Psoas muscle (tissue), 8 donors: ENCODE results near the gene PPFIBP2. TPM values are rescaled to one million over a fixed set of nuclear protein-coding genes. Genes with fewer than 3 reads are reported as not detected.

ENCODE experiments used
- ATAC-seq, 4 donors: fragments of 200-7000 bp; cut with Tn5 transposase; one replicate each; pipeline ENCODE4 v1.9.1; 2020; ENCODE audit warnings: moderate library complexity in 3 of 4, mild to moderate bottlenecking in 2 of 4
- DNase-seq, 2 donors: peaks; one replicate each; pipeline ENCODE4 v3.0.0-alpha.2; 2020
- H3K27ac ChIP-seq: fragments of 200-600 bp; one replicate; pipeline ENCODE4 v1.8.0; 2022
- H3K27me3 ChIP-seq, 3 donors: fragments of 200-600 bp in 1 of 3; one replicate each; pipeline versions ENCODE4 v1.6.1 to v1.8.0; 2013 to 2022; ENCODE audit warnings: low read length in 2 of 3, mild to moderate bottlenecking in 2 of 3, moderate library complexity in 1 of 3; ENCODE audit not compliant: insufficient read depth in 3 of 3
- H3K36me3 ChIP-seq, 2 donors: fragments of 200-600 bp in 1 of 2; one replicate each; pipeline versions ENCODE4 v1.6.1 to v1.8.0; 2013 to 2022; ENCODE audit warnings: low read depth in 1 of 2, mild to moderate bottlenecking in 1 of 2, moderate library complexity in 1 of 2; ENCODE audit not compliant: insufficient read depth in 1 of 2
- H3K4me1 ChIP-seq: fragments of 200-600 bp; one replicate; pipeline ENCODE4 v1.8.0; 2022
- H3K4me3 ChIP-seq: fragments of 200-600 bp; one replicate; pipeline ENCODE4 v1.8.0; 2022; ENCODE audit warnings: mild to moderate bottlenecking
- H3K9me3 ChIP-seq: fragments of 200-600 bp; one replicate; pipeline ENCODE4 v1.8.0; 2022
- WGBS, 3 donors: extraction: QIAGEN DNeasy Blood & Tissue Kit; methylation state at CpG; one replicate each; pipeline versions ENCODE4 v1.1.6 to v1.1.7; 2013; 5-methylcytosine and 5-hydroxymethylcytosine counted together
- intact Hi-C, 2 donors: fragments of 100-400 bp; cut with DNase I; formaldehyde crosslinking; loops; one replicate each; pipeline versions ENCODE4 v1.11.0 to v1.14.2; 2022
- polyA plus RNA-seq, 3 donors: library from polyadenylated mRNA; stranded (reverse); fragments of 200-250 nt; gene quantifications; one replicate each; pipeline ENCODE4 v1.2.3, GENCODE V29; 2013
- total RNA-seq, 4 donors: library from RNA; stranded (reverse); fragmentation: NEBNext Ultra II Directional in 2 of 4; extraction: Animal tissue kit (Norgen Biotek cat#: 25700) in 2 of 4; gene quantifications; one replicate each; pipeline versions ENCODE4 v1.2.1 to v1.2.4, GENCODE V29; 2021 to 2023
- TF ChIP-seq, protein P1 (sequence below): fragments of 200-600 bp; IDR thresholded peaks from one replicate; pipeline ENCODE4 v1.8.0; 2022; ENCODE audit warnings: antibody characterized with exemption
- donor health status: healthy with polysubstance abuse.
- donor health status: DM: no; HTN: no; CAD: no; lungs with moderate emphysema.
- donor health status: Bipolar disorder and iron deficiency.
- donor health status: healthy.
- donor health status: DM: yes; HTN: yes; CAD: no.
- donor health status: DM: no; HTN: no; CAD: no.
- donor health status: DM: no; HTN: no; CAD: no.
- donor health status: DM: yes; HTN: yes; CAD: no.

Gene PPFIBP2
- total and polyA plus RNA-seq, 7 donors: 7.4 to 54.8 (median 19.7) TPM

GRCh38 chr11:7533199-7534041 is 19.6 kb downstream of the PPFIBP2 start:
- H3K9me3 ChIP-seq: no peaks in the 10 kb centered on the region
- H3K4me1 ChIP-seq: peaks cover 43% of the 10 kb centered on the region
- no peak overlapping the region for H3K27ac ChIP-seq
- no peak for ATAC-seq
- DNase-seq: no peak
- no peaks in the 10 kb centered on the region for H3K27me3 ChIP-seq
- no peak overlapping the region for H3K4me3 ChIP-seq
- WGBS, 3 donors: 81 to 90% (median 83%) methylated on average over 8 of the region's 8 CpGs
- no peaks in the 10 kb centered on the region for H3K36me3 ChIP-seq
- TF ChIP-seq, protein P1, sequence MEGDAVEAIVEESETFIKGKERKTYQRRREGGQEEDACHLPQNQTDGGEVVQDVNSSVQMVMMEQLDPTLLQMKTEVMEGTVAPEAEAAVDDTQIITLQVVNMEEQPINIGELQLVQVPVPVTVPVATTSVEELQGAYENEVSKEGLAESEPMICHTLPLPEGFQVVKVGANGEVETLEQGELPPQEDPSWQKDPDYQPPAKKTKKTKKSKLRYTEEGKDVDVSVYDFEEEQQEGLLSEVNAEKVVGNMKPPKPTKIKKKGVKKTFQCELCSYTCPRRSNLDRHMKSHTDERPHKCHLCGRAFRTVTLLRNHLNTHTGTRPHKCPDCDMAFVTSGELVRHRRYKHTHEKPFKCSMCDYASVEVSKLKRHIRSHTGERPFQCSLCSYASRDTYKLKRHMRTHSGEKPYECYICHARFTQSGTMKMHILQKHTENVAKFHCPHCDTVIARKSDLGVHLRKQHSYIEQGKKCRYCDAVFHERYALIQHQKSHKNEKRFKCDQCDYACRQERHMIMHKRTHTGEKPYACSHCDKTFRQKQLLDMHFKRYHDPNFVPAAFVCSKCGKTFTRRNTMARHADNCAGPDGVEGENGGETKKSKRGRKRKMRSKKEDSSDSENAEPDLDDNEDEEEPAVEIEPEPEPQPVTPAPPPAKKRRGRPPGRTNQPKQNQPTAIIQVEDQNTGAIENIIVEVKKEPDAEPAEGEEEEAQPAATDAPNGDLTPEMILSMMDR: no peak
- intact Hi-C loops: no loop called here

DNA sequence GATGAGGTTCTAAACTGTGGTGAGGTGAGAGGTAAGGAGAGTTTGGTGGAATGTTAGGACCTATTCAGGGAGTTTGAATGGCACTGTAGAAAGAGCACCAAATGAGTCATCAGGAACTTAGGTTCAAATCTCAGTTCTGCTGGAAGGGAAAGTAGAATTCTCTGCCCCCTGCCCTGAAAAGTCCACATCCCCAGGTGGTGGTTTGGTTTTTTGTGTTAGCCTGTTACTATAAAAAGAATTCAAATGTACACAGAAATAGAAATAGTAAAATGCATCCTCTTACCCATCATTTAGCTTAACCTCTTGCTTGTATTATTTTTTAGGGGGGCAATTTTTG is 20.2 kb downstream of the PPFIBP2 start:
- intact Hi-C loops: no loop called here
- ATAC-seq: no peak

DNA sequence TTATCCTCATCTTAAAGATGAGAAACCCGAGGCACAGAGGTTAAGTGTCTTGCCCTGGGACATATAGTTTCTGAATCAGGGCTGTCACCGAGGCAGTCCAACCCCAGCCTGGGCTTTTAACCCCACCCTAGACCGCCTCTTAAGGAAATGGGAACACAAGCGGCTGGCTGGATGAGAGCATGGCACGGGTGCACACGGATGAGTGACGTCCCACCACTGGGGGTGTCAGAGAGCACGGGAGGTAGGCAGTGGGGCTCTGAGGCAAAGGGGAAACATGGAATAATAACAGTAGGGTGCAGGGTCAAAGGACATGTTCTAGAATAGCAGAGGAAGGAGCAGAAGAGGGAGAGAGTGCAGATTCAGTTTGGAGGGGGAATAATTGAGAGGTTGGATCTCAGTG is 22.3 kb downstream of the PPFIBP2 start:
- H3K4me1 ChIP-seq: peaks cover 25% of the 10 kb centered on the region
- H3K27me3 ChIP-seq: no peaks in the 10 kb centered on the region
- ATAC-seq: peak; percentile 28 to 80 (median 74)
- no peak overlapping the region for H3K27ac ChIP-seq
- WGBS, 3 donors: 21 to 35% (median 29%) methylated on average over 8 of the region's 8 CpGs
- TF ChIP-seq, protein P1: peak; percentile 16
- H3K9me3 ChIP-seq: no peaks in the 10 kb centered on the region
- no peak for DNase-seq
- intact Hi-C loops: no loop called here
- H3K4me3 ChIP-seq: no peak overlapping the region
- no peaks in the 10 kb centered on the region for H3K36me3 ChIP-seq

More for the DNA sequence above, 20.2 kb downstream of the PPFIBP2 start:
- H3K27ac ChIP-seq: no peak overlapping the region
- no peak overlapping the region for H3K4me3 ChIP-seq
- H3K9me3 ChIP-seq: no peaks in the 10 kb centered on the region
- peaks cover 45% of the 10 kb centered on the region for H3K4me1 ChIP-seq
- no peaks in the 10 kb centered on the region for H3K36me3 ChIP-seq
- TF ChIP-seq, protein P1: no peak
- no peak for DNase-seq
- no peaks in the 10 kb centered on the region for H3K27me3 ChIP-seq

- intact Hi-C loops: no loop called here
- Histone ChIP-seq H3K4me3 (no peak overlapping the region), H3K9me3 (no peaks in the 10 kb centered on the region), H3K4me1 (peaks cover 30% of the 10 kb centered on the region), H3K27me3 (no peaks in the 10 kb centered on the region), H3K27ac (no peak overlapping the region), H3K36me3 (no peaks in the 10 kb centered on the region)
- DNase-seq (no peak), ATAC-seq (no peak)
- TF ChIP-seq, protein P1: no peak
- 71 to 88% (median 82%) methylated on average over 6 of the region's 6 CpGs for WGBS, 3 donors
Observed at GRCh38 chr11:7537265-7537664, 23.5 kb downstream of the PPFIBP2 start.

DNA sequence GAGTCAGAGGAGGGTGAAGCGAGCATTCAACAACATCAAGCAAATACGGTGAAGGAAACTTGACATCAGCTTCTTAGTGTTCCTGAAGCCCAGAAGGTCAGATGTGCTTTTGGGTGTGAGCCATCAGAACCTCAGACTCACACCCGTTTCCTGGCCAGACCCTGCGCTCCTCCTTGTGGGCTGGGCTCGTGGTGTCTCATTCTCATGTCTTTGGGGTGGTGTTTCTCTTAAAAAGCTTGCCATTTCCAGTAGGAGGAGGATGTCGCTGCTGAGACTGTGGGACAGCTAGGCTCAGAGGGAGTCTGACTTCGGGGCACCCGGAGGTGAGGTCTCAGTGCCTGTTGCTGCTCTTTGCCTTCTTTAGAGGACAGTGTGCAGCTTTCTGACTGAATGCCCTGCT is 24.2 kb downstream of the PPFIBP2 start:
- ATAC-seq (peak; percentile 38 to 74 (median 42)), DNase-seq (peak; percentile 63 to 73)
- intact Hi-C loops: no loop called here
- no peaks in the 10 kb centered on the region for H3K9me3 ChIP-seq
- TF ChIP-seq, protein P1: no peak
- 34 to 55% (median 41%) methylated on average over 8 of the region's 8 CpGs for WGBS, 3 donors
- H3K4me1 ChIP-seq: peaks cover 37% of the 10 kb centered on the region
- no peak overlapping the region for H3K4me3 ChIP-seq
- H3K36me3 ChIP-seq: no peaks in the 10 kb centered on the region
- no peaks in the 10 kb centered on the region for H3K27me3 ChIP-seq
- H3K27ac ChIP-seq: no peak overlapping the region
